GM19239 (cell line): ENCODE data around the gene LILRB3.
"Not testable (repeated sequence)": the region's sequence is repeated elsewhere in the genome, so short reads cannot be mapped to it uniquely, and the experiment has no call there.

Source experiments
- DNase-seq: peaks from one replicate; pipeline ENCODE4 v3.0.0; 2011; ENCODE audit warnings: low spot score; ENCODE audit not compliant: insufficient read length
- FAIRE-seq: peaks from 2 replicates; lab custom pipeline; 2011; peaks lifted over from hg19 to GRCh38; lab: Jason Lieb, UNC

The LILRB3 gene

GRCh38 chr19:54191811-54192453 lies 30.9 kb downstream of the LILRB3 start:
- no peak for DNase-seq
- no peak for FAIRE-seq

DNA sequence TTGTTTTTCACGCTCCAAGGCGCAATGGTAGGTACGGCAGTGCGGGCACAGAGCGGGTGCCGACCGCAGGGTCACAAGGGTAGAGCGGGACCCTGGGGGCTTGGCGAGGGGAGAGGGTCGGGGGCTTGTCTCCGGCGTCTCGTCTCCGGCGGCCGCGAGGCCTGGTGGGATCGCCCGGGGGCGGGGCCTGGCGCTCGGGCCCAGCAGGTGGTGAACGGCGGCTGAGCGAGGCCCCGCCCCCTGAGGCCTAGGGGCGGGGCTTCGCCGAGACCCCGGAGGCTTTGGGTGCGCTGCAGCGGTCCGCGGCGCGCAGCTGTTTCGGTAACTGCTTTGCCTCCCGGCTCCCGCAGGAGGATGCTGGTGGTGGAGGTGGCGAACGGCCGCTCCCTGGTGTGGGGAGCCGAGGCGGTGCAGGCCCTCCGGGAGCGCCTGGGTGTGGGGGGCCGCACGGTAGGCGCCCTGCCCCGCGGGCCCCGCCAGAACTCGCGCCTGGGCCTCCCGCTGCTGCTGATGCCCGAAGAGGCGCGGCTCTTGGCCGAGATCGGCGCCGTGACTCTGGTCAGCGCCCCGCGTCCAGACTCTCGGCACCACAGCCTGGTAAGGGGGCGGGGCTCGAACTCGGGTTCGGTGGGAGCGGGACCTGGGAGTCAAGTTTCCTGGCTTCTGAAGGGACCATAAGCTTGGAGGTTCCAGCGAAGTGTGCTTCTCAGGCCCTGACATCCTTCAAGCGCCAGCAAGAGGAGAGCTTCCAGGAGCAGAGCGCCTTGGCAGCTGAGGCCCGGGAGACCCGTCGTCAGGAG lies 31.6 kb downstream of the LILRB3 start, which contains the start of gene TSEN34:
Gene TSEN34, plus strand, starts transcription at position 298 of the 800 bp plus-strand sequence. Its CDS starts 57 bp downstream, at position 355.
- DNase-seq (no peak), FAIRE-seq (peak; percentile 71)

- FAIRE-seq: peak; percentile 99
Measured at GRCh38 chr19:54190503-54191010, 32.2 kb downstream of the LILRB3 start.

GRCh38 chr19:54189735-54190502 lies 32.9 kb downstream of the LILRB3 start:
- DNase-seq (peak; percentile 87), FAIRE-seq (no peak)

More at GRCh38 chr19:54190503-54191010, 32.2 kb downstream of the LILRB3 start:
- DNase-seq: no peak

GRCh38 chr19:54189145-54189734 lies 33.6 kb downstream of the LILRB3 start, which contains the start of gene MBOAT7:
MBOAT7 (minus strand) TSS chr19:54189580; CDS start chr19:54188508, 1,072 bp downstream.
- DNase-seq: peak; percentile 82
- FAIRE-seq: peak; percentile 48

DNA sequence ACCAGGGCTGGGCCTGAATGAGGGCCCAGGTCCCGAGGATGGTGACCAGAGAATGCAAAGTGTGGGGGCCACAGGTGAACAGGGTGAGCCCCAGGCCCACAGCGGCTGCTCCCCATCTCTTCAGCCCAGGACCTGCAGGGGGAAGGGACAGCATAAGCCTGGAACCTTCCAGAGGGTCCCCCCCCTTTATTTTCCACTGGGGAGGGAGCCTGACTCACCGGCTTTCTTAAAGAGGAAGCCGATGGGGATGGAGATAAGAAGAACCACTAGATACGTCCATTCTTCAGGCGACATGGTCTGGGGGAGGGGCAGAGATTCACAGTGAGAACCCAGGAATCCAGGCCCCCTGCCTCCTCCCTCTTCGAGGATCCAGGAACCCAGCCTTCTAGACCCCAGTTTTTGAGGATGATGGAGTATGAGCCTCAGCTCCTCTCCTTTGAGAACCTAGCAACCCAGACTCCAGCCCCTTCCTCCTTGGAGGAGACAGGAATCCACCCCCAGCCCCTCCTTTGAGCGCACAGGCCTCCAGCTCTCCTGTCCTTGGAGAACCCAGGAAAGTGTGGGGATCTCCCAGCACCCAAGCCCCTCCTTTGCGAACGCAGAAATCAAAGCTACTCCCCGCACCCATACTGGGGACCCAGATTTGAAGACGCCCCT lies 34.5 kb downstream of the LILRB3 start:
- DNase-seq: no peak
- peak; percentile 39 for FAIRE-seq

GRCh38 chr19:54186934-54187381 lies 35.8 kb downstream of the LILRB3 start:
- FAIRE-seq (no peak), DNase-seq (no peak)

DNA sequence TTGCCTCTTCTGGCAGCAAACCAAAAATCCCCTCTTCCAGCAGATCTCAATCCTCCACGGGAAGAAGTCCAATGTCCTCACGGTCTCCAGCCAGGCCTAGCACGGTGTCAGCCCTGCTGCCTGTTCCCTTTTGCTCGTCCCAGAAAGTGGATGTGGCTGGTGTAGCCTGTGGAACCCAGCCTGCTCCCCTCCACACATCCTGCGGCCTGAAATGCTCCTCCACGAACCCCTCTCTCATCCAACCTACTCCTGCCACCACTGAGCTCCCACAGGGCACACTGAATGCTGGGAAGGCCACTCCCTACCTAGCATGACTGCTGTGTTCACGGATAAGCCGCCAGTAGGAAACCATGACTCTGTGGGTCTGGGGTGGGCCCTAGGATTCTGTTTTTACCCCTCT lies 36.5 kb downstream of the LILRB3 start:
- FAIRE-seq: no peak
- DNase-seq: no peak

- no peak for FAIRE-seq
- no peak for DNase-seq
Measured at GRCh38 chr19:54183431-54183830, 39.4 kb downstream of the LILRB3 start.

DNA sequence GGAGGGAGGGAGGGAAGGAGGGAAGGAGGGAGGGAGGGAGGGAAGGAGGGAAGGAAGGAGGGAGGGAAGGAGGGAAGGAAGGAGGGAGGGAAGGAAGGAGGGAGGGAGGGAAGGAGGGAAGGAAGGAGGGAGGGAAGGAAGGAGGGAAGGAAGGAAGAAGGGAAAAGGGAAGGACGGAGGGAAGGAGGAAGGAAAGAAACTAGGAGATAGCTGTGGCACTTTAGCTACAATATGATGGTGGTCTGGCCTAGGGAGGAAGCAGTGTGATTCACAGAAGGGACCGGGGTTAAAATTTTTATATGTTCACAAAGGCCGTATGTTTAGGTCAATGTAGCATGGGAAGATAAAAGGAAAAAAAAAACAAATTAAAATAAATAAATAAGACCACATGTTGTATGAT lies 40.9 kb downstream of the LILRB3 start:
- not testable (repeated sequence) for DNase-seq, FAIRE-seq

- FAIRE-seq (no peak), DNase-seq (no peak)
Measured at GRCh38 chr19:54180691-54181091, 42.1 kb downstream of the LILRB3 start.

DNA sequence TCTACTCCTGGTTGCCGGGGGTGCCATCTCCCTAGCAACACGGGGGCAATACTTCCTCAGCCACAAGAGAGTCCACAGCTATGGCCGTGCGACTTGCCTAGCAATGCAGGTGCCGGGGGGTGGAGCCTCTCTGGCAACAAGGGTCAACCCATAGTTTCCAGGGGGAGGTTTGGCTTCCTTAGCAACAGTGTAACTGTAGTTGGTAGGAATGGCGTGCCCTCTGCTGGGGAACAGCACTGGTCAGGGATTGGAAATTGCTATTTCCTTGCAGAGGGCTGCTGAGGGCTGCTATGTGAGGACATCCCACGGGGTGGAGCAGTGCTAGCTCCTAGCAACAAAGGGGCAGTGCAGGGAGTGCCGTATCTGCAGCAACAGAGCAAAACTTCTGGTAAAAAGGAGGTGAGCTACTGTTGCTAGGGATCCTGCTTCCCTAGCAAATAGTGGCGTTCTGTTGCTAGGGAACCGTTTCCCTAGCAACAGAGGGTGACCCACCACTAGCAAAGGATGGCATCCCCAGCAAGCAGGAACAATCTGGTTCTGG lies 42.8 kb downstream of the LILRB3 start:
- no peak for DNase-seq
- FAIRE-seq: no peak

- no peak for DNase-seq
- no peak for FAIRE-seq
Measured at GRCh38 chr19:54179262-54179852, 43.5 kb downstream of the LILRB3 start.

- FAIRE-seq: no peak
- DNase-seq: no peak
Measured at GRCh38 chr19:54178581-54179261, 44.1 kb downstream of the LILRB3 start.

DNA sequence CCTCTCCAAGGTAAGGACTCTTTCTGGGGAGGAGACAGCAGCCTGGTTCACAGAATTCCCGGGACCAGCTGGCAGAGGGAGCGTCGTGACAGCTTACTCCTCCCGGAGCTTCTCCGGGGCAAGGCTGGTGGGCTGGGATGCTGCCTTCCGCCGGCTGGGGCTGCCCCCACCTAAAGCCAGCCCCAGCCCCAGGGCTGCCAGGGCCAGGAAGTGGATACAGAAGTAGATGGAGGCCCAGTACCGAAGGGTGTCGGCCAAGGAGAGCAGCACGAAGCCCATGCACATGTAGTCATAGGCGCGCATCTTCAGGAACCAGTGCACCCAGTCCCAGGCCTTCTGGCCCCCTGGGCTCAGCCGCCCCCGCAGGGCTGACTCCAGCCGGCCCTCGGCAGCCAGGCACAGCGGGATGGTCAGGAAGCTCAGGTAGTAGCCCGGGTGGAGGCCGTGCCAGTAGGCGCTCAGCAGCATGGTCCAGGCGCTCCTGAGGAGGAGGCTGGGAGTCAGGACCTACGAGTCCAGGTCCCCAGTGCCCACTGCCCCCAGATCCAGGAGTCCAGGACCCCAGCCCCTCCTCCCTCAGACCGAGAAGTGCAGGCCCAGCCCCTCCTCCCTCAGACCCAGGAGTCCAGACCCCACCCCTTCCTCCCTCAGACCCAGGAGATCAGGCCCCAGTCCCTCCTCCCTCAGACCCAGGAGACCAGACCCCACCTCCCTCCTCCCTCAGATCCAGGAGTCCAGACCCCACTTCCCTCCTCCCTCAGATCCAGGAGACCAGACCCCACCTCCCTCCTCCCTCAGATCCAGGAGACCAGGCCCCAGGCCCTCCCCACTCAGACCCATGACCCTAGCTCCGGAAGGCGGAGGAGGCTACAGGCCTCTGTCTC lies 48.6 kb downstream of the LILRB3 start:
- FAIRE-seq: no peak
- no peak for DNase-seq

GRCh38 chr19:54173359-54173699 lies 49.5 kb downstream of the LILRB3 start:
- DNase-seq (no peak), FAIRE-seq (no peak)
